GM23338 (cell line): ENCODE data around the gene RIIAD1.

Experiments used
- CREB1 ChIP-seq: fragments of 250-450 bp; sonication (Bioruptor Pico); IDR thresholded peaks from 2 replicates; pipeline ENCODE4 v1.5.0; 2020; ENCODE audit warnings: low read depth, mild to moderate bottlenecking, moderate library complexity
- CTCF ChIP-seq, 2 experiments: fragments of 200-600 bp in 1 of 2; sonication (generic) in 1 of 2; conservative IDR thresholded peaks; 2 replicates each; pipeline versions ENCODE4 v1.5.1 to v1.6.1; 2016 to 2017; ENCODE audit warnings: antibody characterized with exemption in 2 of 2, low read depth in 2 of 2, mild to moderate bottlenecking in 2 of 2, moderate library complexity in 1 of 2
- EZH2 ChIP-seq: fragments of 200-600 bp; sonication (generic); IDR thresholded peaks from one replicate; pipeline ENCODE4 v1.8.0; 2017; ENCODE audit warnings: antibody characterized with exemption, mild to moderate bottlenecking, low read depth; ENCODE audit not compliant: unreplicated experiment
- EZH2phosphoT487 ChIP-seq: fragments of 200-600 bp; sonication (generic); IDR thresholded peaks from one replicate; pipeline ENCODE4 v1.8.1; 2018; ENCODE audit warnings: antibody characterized with exemption; ENCODE audit not compliant: unreplicated experiment
- JUNB ChIP-seq: IDR thresholded peaks from one replicate; pipeline ENCODE4 v1.6.1; 2016; ENCODE audit warnings: antibody characterized with exemption; ENCODE audit not compliant: unreplicated experiment
- NANOG ChIP-seq: IDR thresholded peaks from 2 replicates; pipeline ENCODE4 v1.6.1; 2016; ENCODE audit warnings: antibody characterized with exemption, borderline replicate concordance
- POLR2AphosphoS5 ChIP-seq: IDR thresholded peaks from 2 replicates; pipeline ENCODE4 v1.6.1; 2016; ENCODE audit warnings: antibody characterized with exemption, low read depth
- REST ChIP-seq: IDR thresholded peaks from one replicate; pipeline ENCODE4 v1.6.1; 2018; ENCODE audit warnings: antibody characterized with exemption; ENCODE audit not compliant: unreplicated experiment
- STAT1 ChIP-seq: IDR thresholded peaks from one replicate; pipeline ENCODE4 v1.6.1; 2016; ENCODE audit warnings: antibody characterized with exemption; ENCODE audit not compliant: unreplicated experiment
- ZNF331 ChIP-seq: fragments of 250-450 bp; sonication (Bioruptor Pico); IDR thresholded peaks from 2 replicates; pipeline ENCODE4 v1.5.0; 2020; ENCODE audit warnings: low read depth, mild to moderate bottlenecking, moderate library complexity
- ZNF462 ChIP-seq: fragments of 250-450 bp; sonication (Bioruptor Pico); IDR thresholded peaks from 2 replicates; pipeline ENCODE4 v1.5.0; 2020; ENCODE audit warnings: mild to moderate bottlenecking, moderate library complexity

GRCh38 chr1:151705146-151705545, 16.2 kb upstream of the RIIAD1 start:
- TF ChIP-seq CTCF (conservative IDR thresholded peaks at IDR 0.05; ENCODE audit: low read depth in 2 of 2) (no peak), EZH2 (no peak), POLR2AphosphoS5 (no peak), CREB1 (CRISPR knock-in tag) (no peak), EZH2phosphoT487 (no peak), JUNB (no peak), STAT1 (no peak), ZNF331 (CRISPR knock-in tag) (no peak), REST (no peak), ZNF462 (CRISPR knock-in tag) (no peak), NANOG (no peak)
